ENCODE data around the gene CHAD. TPM values are rescaled to one million over a fixed set of nuclear protein-coding genes. Genes with fewer than 3 reads are reported as not detected.

Gene CHAD
- total and polyA plus RNA-seq, 12 donors = 1.7 to 26.6 (median 7.0) TPM

- H3K4me3 ChIP-seq = no peak overlapping the region
- intact Hi-C loops (cut with DNase I) = no loop called here
- no peaks in the 10 kb centered on the region for H3K27me3 ChIP-seq
- no peaks in the 10 kb centered on the region for H3K9me3 ChIP-seq (replicated peaks in 1 of 3)
- H3K27ac ChIP-seq = no peak overlapping the region
- TF ChIP-seq CTCF (IDR thresholded peaks at IDR 0.05) (no peak), POLR2A (IDR thresholded peaks at IDR 0.05) (no peak)
- H3K36me3 ChIP-seq (replicated peaks in 1 of 2) = no peaks in the 10 kb centered on the region
- H3K4me1 ChIP-seq (replicated peaks in 1 of 2) = peaks cover 15 to 16% of the 10 kb centered on the region in 2 donors
- WGBS, 4 donors = 69 to 86% (median 81%) methylated on average over 7 of the region's 7 CpGs
- DNase-seq = no peak
Measured at GRCh38 chr17:50505591-50506130, 37.0 kb upstream of the CHAD start.

GRCh38 chr17:50502301-50502990 is 33.8 kb upstream of the CHAD start:
- Histone ChIP-seq H3K4me1 (replicated peaks in 1 of 2) (no peaks in the 10 kb centered on the region), H3K36me3 (replicated peaks in 1 of 2) (no peaks in the 10 kb centered on the region), H3K9me3 (replicated peaks in 1 of 3) (no peaks in the 10 kb centered on the region), H3K27me3 (no peaks in the 10 kb centered on the region), H3K4me3 (no peak overlapping the region), H3K27ac (peak overlapping the region in 1 of 5 donors; percentile 14)
- TF ChIP-seq CTCF (IDR thresholded peaks at IDR 0.05) (no peak), POLR2A (IDR thresholded peaks at IDR 0.05) (no peak)
- no peak for DNase-seq
- intact Hi-C loops (cut with DNase I) = no loop called here
- WGBS, 4 donors = 94 to 97% (median 97%) methylated on average over 3 to 9 of the region's 9 CpGs

- intact Hi-C loops (cut with DNase I) = no loop called here
- Histone ChIP-seq H3K4me3 (no peak overlapping the region), H3K9me3 (replicated peaks in 1 of 3) (no peaks in the 10 kb centered on the region), H3K4me1 (replicated peaks in 1 of 2) (no peaks in the 10 kb centered on the region), H3K27me3 (no peaks in the 10 kb centered on the region), H3K36me3 (replicated peaks in 1 of 2) (no peaks in the 10 kb centered on the region), H3K27ac (no peak overlapping the region)
- 26 to 31% (median 29%) methylated on average over 5 of the region's 5 CpGs for WGBS, 4 donors
- DNase-seq = peak in 3 of 7 donors; percentile 56 to 74 (median 62)
- TF ChIP-seq CTCF (IDR thresholded peaks at IDR 0.05) (peak; percentile 18 to 49 (median 36)), POLR2A (IDR thresholded peaks at IDR 0.05) (no peak)
Measured at GRCh38 chr17:50501054-50501453, 32.4 kb upstream of the CHAD start.

- DNase-seq = no peak
- no peaks in the 10 kb centered on the region for H3K27me3 ChIP-seq
- intact Hi-C loops (cut with DNase I) = no loop called here
- H3K4me3 ChIP-seq = no peak overlapping the region
- no peak for TF ChIP-seq CTCF (IDR thresholded peaks at IDR 0.05)
- TF ChIP-seq POLR2A (IDR thresholded peaks at IDR 0.05) = no peak
- no peaks in the 10 kb centered on the region for H3K9me3 ChIP-seq (replicated peaks in 1 of 3)
- WGBS, 4 donors = 96 to 99% (median 98%) methylated on average over 2 of the region's 2 CpGs
- H3K36me3 ChIP-seq (replicated peaks in 1 of 2) = no peaks in the 10 kb centered on the region
- H3K27ac ChIP-seq = no peak overlapping the region
- H3K4me1 ChIP-seq (replicated peaks in 1 of 2) = no peaks in the 10 kb centered on the region
Measured at GRCh38 chr17:50499721-50500120, 31.0 kb upstream of the CHAD start.

Data from adrenal gland (tissue), 12 donors.